ENCODE data around the gene RNF135. TPM values are rescaled to one million over a fixed set of nuclear protein-coding genes. Genes with fewer than 3 reads are reported as not detected.
"Not testable (repeated sequence)": the region's sequence is repeated elsewhere in the genome, so short reads cannot be mapped to it uniquely, and the experiment has no call there.

The RNF135 gene
- total RNA-seq, 2 donors from 2014 or later = 14.8 to 20.7 TPM

GRCh38 chr17:30927756-30928155 lies 43.1 kb upstream of the RNF135 start:
- Mint-ChIP-seq H3K4me1 (peaks cover 18% of the 10 kb centered on the region), H3K36me3 (ENCODE audit: low read depth) (no peaks in the 10 kb centered on the region), H3K4me3 (no peak overlapping the region), H3K27ac (no peak overlapping the region), H3K27me3 (ENCODE audit: insufficient read depth) (peaks cover 28% of the 10 kb centered on the region), H3K9me3 (no peaks in the 10 kb centered on the region)
- Histone ChIP-seq H3K27ac (ENCODE audit: low read depth, low read length) (no peak overlapping the region), H3K9ac (ENCODE audit: extremely low read depth, low read length, poor library complexity, severe bottlenecking) (no peak overlapping the region), H3K4me3 (ENCODE audit: low read length) (no peak overlapping the region), H3K36me3 (ENCODE audit: control insufficient read depth, insufficient read depth, low read length) (no peaks in the 10 kb centered on the region), H3K27me3 (ENCODE audit: control insufficient read depth, insufficient read depth, low read length, poor library complexity, severe bottlenecking) (peaks cover 17% of the 10 kb centered on the region), H3K9me3 (ENCODE audit: control insufficient read depth, low read length) (no peaks in the 10 kb centered on the region), H3K4me1 (ENCODE audit: control insufficient read depth, insufficient read depth, low read length) (peaks cover 9% of the 10 kb centered on the region)
- WGBS, 2 experiments (ENCODE audit: insufficient coverage in 1 of 2, insufficient read length in 1 of 2) = 88 to 97% methylated on average over 4 to 5 of the region's 5 CpGs
- no peak for DNase-seq
- no peak for TF ChIP-seq CTCF (conservative IDR thresholded peaks at IDR 0.05)

GRCh38 chr17:30928584-30928983 lies 42.3 kb upstream of the RNF135 start:
- H3K27ac Mint-ChIP-seq = no peak overlapping the region
- WGBS, 2 experiments (ENCODE audit: insufficient coverage in 1 of 2, insufficient read length in 1 of 2) = 17 to 84% methylated on average over 1 to 2 of the region's 3 CpGs
- Histone ChIP-seq H3K4me3 (ENCODE audit: low read length) (no peak overlapping the region), H3K36me3 (ENCODE audit: control insufficient read depth, insufficient read depth, low read length) (no peaks in the 10 kb centered on the region), H3K4me1 (ENCODE audit: control insufficient read depth, insufficient read depth, low read length) (peaks cover 9% of the 10 kb centered on the region), H3K27ac (ENCODE audit: low read depth, low read length) (no peak overlapping the region), H3K9me3 (ENCODE audit: control insufficient read depth, low read length) (no peaks in the 10 kb centered on the region), H3K9ac (ENCODE audit: extremely low read depth, low read length, poor library complexity, severe bottlenecking) (no peak overlapping the region), H3K27me3 (ENCODE audit: control insufficient read depth, insufficient read depth, low read length, poor library complexity, severe bottlenecking) (peaks cover 9% of the 10 kb centered on the region)
- H3K27me3 Mint-ChIP-seq (ENCODE audit: insufficient read depth) = peaks cover 20% of the 10 kb centered on the region
- peaks cover 16% of the 10 kb centered on the region for H3K4me1 Mint-ChIP-seq
- peak; percentile 69 for DNase-seq
- H3K4me3 Mint-ChIP-seq = no peak overlapping the region
- peak; percentile 54 for TF ChIP-seq CTCF (conservative IDR thresholded peaks at IDR 0.05)
- no peaks in the 10 kb centered on the region for H3K9me3 Mint-ChIP-seq
- no peaks in the 10 kb centered on the region for H3K36me3 Mint-ChIP-seq (ENCODE audit: low read depth)

GRCh38 chr17:30929081-30929633 lies 41.7 kb upstream of the RNF135 start:
- H3K4me1 ChIP-seq (ENCODE audit: control insufficient read depth, insufficient read depth, low read length) = peaks cover 9% of the 10 kb centered on the region
- H3K36me3 Mint-ChIP-seq (ENCODE audit: low read depth) = no peaks in the 10 kb centered on the region
- no peak overlapping the region for H3K4me3 Mint-ChIP-seq
- H3K27me3 ChIP-seq (ENCODE audit: control insufficient read depth, insufficient read depth, low read length, poor library complexity, severe bottlenecking) = peaks cover 3% of the 10 kb centered on the region
- H3K27me3 Mint-ChIP-seq (ENCODE audit: insufficient read depth) = peaks cover 14% of the 10 kb centered on the region
- no peaks in the 10 kb centered on the region for H3K9me3 Mint-ChIP-seq
- H3K4me3 ChIP-seq (ENCODE audit: low read length) = no peak overlapping the region
- H3K36me3 ChIP-seq (ENCODE audit: control insufficient read depth, insufficient read depth, low read length) = no peaks in the 10 kb centered on the region
- H3K27ac ChIP-seq (ENCODE audit: low read depth, low read length) = no peak overlapping the region
- H3K9me3 ChIP-seq (ENCODE audit: control insufficient read depth, low read length) = no peaks in the 10 kb centered on the region
- no peak for TF ChIP-seq CTCF (conservative IDR thresholded peaks at IDR 0.05)
- H3K4me1 Mint-ChIP-seq = peaks cover 16% of the 10 kb centered on the region
- peak; percentile 58 for DNase-seq
- peak overlapping the region; percentile 74 for H3K27ac Mint-ChIP-seq
- no peak overlapping the region for H3K9ac ChIP-seq (ENCODE audit: extremely low read depth, low read length, poor library complexity, severe bottlenecking)
- WGBS, 2 experiments (ENCODE audit: insufficient coverage in 1 of 2, insufficient read length in 1 of 2) = 73 to 81% methylated on average over 8 of the region's 8 CpGs

GRCh38 chr17:30929861-30930260 lies 41.0 kb upstream of the RNF135 start:
- not testable (repeated sequence) for H3K4me1 ChIP-seq (ENCODE audit: control insufficient read depth, insufficient read depth, low read length); DNase-seq
- WGBS, 2 experiments (ENCODE audit: insufficient coverage in 1 of 2, insufficient read length in 1 of 2) = 91 to 93% methylated on average over 2 of the region's 3 CpGs

More at GRCh38 chr17:30929861-30930260, 41.0 kb upstream of the RNF135 start:
- Mint-ChIP-seq H3K4me1 (peaks cover 12% of the 10 kb centered on the region), H3K27me3 (ENCODE audit: insufficient read depth) (peaks cover 10% of the 10 kb centered on the region)
- H3K4me3 Mint-ChIP-seq; H3K9me3 ChIP-seq (ENCODE audit: control insufficient read depth, low read length); H3K27ac Mint-ChIP-seq; H3K27me3 ChIP-seq (ENCODE audit: control insufficient read depth, insufficient read depth, low read length, poor library complexity, severe bottlenecking); H3K36me3 Mint-ChIP-seq (ENCODE audit: low read depth); H3K36me3 ChIP-seq (ENCODE audit: control insufficient read depth, insufficient read depth, low read length); H3K4me3 ChIP-seq (ENCODE audit: low read length); H3K9ac ChIP-seq (ENCODE audit: extremely low read depth, low read length, poor library complexity, severe bottlenecking); H3K27ac ChIP-seq (ENCODE audit: low read depth, low read length); H3K9me3 Mint-ChIP-seq: not testable (repeated sequence)

Data from endodermal cell (in vitro differentiated cells).